GM18909 (cell line): ENCODE results near the gene SLC4A3.
A peak's percentile ranks its signal among the peaks of the same experiment; 100 is the strongest.
"Not testable (repeated sequence)": the region's sequence is repeated elsewhere in the genome, so short reads cannot be mapped to it uniquely, and the experiment has no call there.

Source experiments
- ATAC-seq: cut with Tn5 transposase; IDR thresholded peaks from one replicate; pipeline ENCODE4 v1.9.1; 2021; ENCODE audit warnings: mild to moderate bottlenecking; ENCODE audit not compliant: unreplicated experiment, poor library complexity

Gene SLC4A3

GRCh38 chr2:219670386-219670785 lies 43.0 kb downstream of the SLC4A3 start:
- ATAC-seq: no peak

- no peak for ATAC-seq
Observed at GRCh38 chr2:219671279-219671678, 43.8 kb downstream of the SLC4A3 start.

- no peak for ATAC-seq
Observed at GRCh38 chr2:219672406-219672805, 45.0 kb downstream of the SLC4A3 start.

- ATAC-seq: no peak
Observed at GRCh38 chr2:219675221-219675620, 47.8 kb downstream of the SLC4A3 start.

- no peak for ATAC-seq
Observed at GRCh38 chr2:219676586-219676985, 49.2 kb downstream of the SLC4A3 start.

- no peak for ATAC-seq
Observed at GRCh38 chr2:219679041-219679440, 51.6 kb downstream of the SLC4A3 start.

GRCh38 chr2:219679571-219679970 lies 52.1 kb downstream of the SLC4A3 start:
- no peak for ATAC-seq

- ATAC-seq: no peak
Observed at GRCh38 chr2:219680958-219681693, 53.7 kb downstream of the SLC4A3 start.

- ATAC-seq: no peak
Observed at GRCh38 chr2:219681694-219682300, 54.4 kb downstream of the SLC4A3 start.

- ATAC-seq: not testable (repeated sequence)
Observed at GRCh38 chr2:219683474-219683873, 56.0 kb downstream of the SLC4A3 start.

GRCh38 chr2:219684721-219685689 lies 57.6 kb downstream of the SLC4A3 start:
- ATAC-seq: peak; percentile 97

GRCh38 chr2:219687272-219687671 lies 59.8 kb downstream of the SLC4A3 start:
- ATAC-seq: no peak

- ATAC-seq: no peak
Observed at GRCh38 chr2:219687882-219688559, 60.6 kb downstream of the SLC4A3 start.

- ATAC-seq: no peak
Observed at GRCh38 chr2:219688560-219689445, 61.4 kb downstream of the SLC4A3 start.

GRCh38 chr2:219689676-219690628 lies 62.5 kb downstream of the SLC4A3 start:
- peak; percentile 54 for ATAC-seq

- no peak for ATAC-seq
Observed at GRCh38 chr2:219691571-219691970, 64.1 kb downstream of the SLC4A3 start.
